ENCODE measurements around the gene E2F2.

E2F2 gene

DNA sequence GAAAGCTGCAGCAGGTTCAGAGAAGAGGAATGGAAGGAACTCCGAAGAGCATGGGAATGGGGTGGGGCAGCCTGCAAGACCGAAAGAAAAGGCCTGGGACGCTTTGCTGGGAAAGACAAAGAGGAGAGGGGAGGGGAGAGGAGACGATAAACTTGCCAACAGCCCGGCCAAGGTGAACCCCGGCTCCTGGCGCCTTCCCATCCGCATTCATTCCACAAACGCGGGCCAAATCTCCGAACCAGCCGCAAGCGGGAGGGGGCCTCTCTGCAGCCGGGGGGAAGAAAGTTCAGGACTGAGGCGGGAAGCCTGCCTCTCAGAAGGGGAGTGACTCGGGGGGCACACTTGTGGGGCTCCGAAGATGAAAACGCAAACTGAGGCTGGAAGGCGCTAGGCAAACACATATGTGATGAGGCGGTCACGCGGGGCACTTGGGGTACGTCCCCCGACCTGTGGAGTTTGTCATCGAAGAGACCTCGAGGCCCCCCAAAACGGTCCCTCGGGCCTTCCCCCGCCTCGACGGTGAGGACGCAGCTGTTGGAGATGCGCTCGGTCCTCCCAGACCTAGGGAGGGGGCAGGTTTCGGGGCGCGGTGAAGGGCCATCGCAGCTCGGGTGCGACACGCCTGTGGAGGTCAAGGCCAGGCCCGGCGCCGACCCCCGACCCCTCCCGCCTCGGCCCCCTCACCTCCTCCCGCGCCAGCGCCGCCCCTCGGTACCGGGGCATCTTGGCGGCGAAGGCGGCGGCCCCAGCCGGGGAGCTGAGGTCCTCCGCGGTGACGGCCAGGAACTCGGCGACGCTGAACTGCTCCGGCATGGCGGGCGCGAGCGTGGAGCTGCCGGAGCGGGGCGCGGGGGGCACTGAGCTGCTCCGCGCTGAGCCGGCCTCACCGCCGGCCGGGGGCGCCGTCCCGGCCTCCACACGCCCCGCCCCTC lies 47.4 kb downstream of the E2F2 start, which contains the start of gene ASAP3:
Gene ASAP3 (minus strand): TSS at position 859 of the 932 bp plus-strand sequence. CDS start 46 bp downstream, at position 813.
- no peak for DNase-seq
- ATAC-seq: peak; percentile 58

DNA sequence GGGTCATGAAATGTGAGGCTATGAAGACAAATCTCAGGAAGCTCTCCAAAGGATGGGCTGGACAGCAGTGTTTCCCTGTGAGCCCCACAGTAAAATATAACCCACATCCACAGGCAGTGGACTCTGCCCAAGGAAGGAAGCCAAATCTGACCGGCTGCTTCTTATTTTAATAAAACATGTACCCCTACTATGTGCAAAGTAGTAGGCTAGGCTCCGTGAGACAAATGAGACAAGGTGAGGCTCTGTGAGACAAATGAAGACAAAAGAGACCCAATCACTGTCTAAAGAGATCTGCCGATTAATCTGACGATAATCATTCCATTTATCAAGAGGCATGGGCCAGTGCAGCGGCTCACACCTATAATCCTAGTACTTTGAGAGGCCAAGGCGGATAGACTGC lies 49.1 kb downstream of the E2F2 start:
- ATAC-seq (no peak), DNase-seq (no peak)

DNA sequence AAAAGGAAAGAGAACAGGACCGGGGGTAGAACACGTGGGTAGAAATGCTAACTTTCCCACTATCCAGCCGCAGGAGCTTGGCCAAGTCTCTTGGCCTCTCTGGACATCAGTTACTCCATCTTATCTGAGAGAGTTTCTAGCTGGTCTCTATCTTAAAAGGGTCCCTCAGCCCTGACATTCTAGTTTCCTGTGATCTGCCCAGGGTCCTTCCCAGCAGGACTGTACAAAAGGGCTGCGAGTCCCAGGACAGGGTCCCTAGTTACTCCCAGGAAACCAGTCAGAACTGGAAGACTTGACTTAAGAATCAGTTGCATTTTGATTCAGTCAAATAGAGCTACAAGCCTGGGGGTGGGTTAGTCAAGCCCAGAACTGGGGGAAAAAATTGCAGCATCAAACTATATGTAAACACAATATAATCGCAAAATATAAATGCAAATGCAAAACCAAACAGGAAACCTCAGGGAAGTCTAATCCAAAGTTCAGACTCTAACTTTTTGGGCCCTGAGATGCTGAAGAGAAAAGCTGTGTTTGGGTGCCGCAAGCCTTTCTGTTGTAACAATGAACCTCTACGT lies 49.9 kb downstream of the E2F2 start:
- ATAC-seq: no peak
- DNase-seq: no peak

DNA sequence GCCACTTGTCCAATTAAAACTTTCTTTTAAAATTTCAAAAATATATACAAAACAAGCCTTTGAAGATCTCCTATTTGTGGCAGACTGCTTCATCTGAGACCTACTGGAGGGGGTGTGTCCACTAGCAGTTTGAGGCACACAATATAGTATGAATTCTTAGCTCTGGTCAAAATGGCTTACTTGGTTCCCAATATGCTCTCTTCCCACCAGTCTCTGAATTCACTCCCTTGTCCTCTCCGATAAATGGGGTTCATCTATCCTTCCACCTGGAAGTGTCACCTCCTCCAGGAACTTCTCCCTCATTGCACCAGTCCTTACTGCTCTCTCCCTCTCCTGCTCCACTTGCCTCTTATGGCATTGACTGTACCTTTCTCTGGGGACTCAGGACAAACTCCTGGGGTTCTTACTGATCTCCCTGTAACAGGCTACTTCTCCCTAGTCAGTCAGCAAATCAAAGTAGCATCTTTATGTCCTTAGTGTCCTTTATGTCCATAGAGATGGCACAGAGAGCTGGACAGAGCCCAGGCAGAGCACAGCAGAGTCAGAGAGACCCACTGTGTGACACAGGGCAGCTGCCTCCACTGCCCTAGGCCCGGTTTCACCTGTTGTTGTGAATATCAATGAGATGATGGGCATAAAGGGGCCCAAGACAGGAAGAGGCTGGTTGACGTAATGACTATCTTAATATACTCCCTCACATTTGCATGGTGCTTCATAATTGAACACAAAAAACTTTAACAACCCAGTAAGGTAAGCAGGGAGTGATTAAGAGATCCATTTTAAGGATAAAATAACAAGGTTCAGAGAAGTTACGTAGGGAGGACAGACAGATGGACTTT lies 50.6 kb downstream of the E2F2 start:
- DNase-seq (no peak), ATAC-seq (no peak)

DNA sequence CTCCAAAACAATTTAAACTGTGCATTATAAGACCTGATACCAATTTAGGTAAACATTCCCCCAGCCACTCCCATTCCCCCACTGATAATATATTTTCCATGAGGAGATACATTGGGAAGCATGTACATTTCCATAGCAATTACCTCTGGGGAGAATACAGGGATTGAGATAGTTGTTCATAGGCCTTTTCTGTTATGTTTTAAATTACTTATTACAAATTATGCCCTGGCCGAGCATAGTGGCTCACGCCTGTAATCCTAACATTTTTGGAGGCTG lies 51.4 kb downstream of the E2F2 start:
- ATAC-seq (no peak), DNase-seq (no peak)

DNA sequence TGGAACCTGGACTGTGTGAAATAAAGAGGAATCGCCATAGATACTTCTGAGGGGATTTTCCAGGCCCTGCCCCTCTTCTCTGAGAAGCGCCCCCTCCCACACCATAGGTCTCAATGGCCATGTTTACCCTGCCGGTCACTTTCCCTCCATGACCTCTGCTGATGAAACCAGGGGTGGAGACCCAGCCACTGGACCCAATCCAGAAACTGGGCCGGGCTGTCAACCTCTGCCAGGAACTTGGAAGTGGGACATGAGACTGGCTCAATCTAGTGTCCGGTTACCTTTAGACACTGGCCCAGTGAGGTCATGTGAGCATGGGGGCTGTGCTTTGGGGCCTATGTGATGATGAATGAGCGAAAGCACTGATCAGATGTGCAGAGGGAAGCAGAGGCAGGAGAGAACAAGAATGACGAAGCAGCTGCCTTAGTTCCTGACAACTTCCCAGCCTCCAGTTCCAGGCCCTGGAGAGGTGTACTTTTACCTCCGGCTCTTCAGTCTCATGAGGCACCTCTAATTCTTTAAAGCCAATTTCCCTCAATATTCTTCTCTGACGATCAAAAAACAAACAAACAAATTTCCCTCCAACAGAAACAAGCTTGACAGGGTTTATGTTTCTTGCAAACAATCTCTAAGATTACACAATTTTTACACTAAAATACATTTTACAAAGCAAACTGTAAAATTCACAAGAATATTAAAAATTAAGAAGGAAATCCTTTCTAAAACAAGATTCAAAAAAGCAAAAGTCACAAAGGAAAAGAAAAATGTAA lies 52.0 kb downstream of the E2F2 start:
- ATAC-seq (no peak), DNase-seq (no peak)

DNA sequence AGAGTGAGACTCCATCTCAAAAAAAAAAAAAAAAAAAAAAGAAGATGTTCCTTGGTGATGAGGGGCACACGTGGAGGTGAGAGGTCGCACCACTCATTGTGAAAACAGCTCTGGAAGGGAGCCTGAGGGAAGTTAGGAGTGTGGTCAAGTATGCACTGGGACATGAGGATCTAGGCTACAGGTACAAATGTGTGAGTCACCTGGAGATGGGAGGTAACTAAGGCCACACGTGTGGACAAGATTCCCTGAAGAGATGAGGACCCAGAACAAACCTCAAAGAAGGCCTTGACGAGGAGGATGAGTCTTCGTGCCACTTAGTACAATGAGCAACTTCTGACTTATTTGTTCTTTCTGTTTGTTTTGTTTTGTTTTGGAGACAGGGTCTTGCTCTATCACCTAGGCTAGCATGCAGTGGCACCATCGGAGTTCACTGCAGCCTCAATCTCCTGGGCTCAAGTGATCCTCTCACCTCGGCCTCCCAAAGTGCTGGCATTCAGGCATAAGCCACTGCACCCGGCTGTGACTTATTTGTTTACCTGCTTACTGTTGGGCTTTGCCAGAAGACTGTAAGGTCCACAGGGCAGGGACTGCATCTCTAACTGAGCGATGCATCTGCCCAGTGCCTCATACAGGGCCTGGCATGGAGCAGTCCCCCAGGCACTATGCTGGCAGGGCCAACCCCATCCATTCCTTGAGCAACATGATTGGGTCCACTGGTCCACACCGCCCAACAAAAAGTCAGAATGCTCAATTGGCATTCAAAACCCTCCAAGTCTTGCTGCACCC lies 53.5 kb downstream of the E2F2 start:
- ATAC-seq (no peak), DNase-seq (no peak)

DNA sequence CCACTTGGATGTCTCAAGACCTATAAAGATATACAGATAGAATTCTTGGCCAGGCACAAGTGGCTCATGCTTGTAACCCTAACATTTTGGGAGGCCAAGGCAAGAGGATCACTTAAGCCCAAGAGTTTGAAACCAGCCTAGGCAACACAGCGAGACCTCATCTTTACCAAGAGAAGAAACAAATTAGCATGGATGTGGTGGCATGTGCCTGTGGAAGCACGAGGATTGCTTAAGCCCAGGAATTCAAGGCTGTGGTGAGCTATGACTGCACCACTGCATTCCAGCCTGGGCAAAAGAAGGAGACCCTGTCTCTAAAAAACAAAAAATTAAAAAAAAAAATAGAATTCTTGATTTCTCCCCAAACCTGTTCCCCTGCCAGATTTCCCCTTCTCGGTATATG lies 55.4 kb downstream of the E2F2 start:
- ATAC-seq (no peak), DNase-seq (no peak)

DNA sequence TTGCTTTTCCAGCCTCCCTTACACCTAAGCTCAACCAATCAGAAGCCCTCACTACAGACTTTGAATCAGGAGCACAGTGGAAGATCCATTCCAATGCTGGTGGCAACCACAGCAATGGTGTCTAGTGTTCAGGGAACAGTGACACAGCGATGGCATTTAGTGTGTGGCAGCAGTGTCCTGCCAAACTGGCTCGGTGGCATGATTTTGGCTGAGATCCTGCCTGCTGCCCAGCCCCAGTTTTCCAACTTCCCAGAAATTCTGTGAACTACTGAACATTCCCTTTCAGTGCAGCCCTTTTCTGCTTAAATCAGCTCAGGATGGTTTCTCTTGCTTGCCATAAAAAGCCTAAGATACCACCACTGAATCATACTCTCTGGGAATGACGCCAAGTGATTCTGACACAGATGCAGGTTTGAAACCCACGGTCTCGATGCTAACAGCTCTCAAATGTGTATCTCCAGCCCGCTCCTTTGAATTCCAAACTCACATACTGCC lies 55.9 kb downstream of the E2F2 start:
- ATAC-seq (no peak), DNase-seq (no peak)

DNA sequence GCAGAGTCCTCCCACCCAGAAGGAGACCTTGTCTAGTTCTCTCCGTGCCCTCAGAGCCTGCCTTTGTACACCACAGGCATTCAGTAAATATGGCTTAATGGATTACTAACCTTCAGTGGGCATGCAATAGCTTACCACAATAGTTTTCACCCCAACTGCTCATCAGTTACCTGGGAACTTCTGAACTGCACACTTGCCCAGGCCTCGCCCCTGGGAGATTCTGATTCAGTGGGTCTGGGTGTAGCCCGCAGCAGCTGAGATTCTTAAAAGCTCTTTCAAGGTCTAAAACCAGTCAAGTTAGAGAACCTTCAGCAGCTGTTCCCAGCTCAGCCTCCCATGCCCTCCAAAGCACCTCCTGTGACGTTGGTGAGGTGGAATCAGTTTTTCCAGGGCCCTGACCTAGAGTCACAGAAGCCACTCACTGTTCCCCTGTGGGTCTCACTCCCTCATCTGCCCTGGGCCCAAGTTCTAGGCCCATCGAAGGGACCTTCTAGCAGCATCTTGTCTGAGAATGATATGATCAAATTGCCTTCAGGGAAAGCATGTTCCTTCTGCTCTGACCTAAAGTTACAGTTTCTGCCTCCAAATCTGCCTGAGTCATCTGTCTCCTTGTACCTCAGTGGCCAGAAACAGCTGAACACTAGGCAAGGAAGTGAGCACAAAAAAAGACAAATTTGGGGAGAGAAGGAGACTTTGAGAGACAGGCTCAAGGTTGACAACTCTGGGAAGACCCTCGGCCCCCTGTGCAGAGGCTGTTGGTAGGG lies 57.8 kb downstream of the E2F2 start:
- peak; percentile 36 for ATAC-seq
- DNase-seq: no peak

DNA sequence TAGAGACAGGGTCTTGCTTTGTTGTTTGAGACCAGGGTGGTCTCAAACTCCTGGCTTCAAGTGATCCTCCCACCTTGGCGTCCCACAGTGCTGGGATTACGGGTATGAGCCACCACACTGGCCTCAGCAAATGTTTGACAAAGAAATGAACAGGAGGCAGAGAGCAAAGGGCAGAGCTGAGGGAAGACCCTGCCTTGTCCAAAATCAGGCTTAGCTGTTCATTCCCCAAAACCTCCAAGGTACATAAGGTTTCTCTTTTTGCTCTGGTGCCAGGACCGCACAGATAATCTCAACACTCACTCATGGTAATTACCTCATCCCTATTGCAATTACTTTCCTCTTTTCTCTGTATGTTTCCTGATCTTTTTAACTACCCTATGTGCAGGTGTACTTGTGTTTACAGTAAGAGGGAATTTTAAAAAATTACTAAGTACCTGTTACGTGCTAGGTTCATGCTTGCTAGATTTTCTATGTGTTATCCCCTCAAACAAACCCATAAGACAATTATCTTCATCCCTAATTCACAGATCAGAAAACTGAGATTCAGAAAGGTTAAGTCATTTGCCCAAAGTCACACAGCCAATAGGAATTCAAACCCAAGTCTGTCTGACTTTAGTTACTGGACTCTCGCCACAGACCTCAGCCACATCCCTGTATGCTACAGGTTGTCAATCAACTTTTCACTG lies 58.5 kb downstream of the E2F2 start:
- DNase-seq: no peak
- no peak for ATAC-seq

DNA sequence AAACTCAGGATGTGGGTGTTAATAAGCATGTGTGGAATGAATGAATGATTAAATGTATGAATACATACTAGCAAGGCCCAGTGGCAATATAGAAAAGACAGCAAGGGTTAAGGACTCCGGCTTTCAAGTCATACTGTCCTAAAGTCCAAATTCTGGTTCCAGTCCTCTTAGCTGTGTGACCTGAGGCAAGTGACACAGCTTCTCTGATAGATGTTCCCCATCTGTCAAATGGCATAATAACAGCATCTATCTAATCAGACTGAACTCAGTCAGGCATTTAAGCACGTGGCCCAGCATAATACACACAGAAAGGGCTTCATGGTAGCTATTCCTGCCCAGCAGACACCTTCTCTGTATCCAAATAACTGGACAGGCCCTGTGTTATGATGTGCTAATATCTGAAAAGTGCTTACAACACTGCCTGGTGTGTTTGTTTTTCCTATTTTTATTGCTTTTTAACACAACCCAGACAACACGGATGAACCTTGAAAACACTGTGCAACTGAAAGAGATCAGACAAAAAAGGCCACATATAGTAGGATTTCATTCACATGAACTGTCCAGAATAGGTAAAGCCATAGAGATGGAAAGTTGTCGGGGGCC lies 59.5 kb downstream of the E2F2 start:
- ATAC-seq (no peak), DNase-seq (no peak)

DNA sequence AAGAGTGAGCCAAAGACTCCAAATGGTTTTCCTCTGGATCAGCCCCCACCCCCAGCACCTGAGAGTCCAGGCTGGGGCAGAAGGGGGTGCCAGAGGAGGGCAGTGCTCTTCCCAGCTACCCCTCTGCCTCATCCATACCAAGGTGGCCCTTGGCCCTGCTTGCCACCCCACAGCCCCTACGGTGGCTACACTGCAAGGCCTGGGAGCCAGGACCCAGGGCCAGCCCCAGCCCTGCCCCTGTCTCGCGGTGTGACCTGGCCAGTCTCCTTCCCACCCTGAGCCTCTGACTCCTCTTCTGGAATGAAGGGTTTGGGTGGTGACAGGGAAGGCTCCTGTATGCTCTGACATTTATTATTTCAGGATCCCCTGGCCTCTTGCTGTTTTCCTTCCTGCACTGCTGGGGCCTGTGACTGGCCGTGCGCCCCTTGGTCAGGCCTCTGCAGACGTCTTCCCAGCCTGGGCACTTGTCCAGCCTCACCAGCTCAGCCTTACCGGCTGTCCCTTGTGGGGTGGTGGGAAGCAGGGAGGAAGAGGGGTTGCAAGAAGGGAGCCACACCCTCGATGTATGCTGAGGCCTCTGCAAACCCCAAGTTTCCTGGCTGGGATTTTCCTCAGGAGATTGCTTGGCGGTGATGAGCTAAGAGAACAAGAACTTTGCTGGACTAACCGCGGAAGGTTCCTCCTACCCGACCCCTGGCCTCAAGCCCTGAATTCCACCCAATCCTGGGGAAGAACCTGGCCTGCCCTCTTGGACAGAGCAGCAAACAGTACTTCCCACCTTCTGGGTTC lies 60.6 kb downstream of the E2F2 start:
- no peak for ATAC-seq
- DNase-seq: no peak

DNA sequence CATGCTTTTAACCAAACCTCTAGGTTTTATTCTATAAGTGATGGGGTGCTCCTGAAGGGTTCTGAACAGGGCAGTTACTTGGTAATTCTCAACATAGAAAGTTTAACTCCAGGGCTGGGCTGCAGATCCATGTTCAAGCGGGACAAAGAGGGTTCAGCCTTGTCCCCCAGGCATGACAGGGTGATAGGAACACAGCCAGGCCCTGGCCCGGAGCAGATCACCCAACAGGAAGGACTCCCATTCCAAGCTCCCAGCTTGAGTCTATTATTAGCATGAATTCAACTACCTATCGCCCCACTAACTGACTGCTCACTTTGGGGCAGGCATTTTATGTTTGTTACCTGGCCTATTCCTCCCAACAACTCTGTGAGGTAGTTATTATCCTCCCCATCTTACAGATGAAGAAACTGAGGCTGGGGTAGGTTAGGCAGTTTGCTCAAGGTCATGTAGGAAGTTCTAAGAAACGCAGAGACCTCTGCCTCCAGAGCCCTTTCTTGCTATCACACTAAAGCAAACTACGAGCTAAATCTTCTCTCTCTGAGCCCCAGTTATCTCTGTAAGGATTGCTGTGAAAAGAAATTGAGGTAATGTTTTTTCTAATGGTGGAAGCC lies 61.6 kb downstream of the E2F2 start:
- no peak for DNase-seq

DNA sequence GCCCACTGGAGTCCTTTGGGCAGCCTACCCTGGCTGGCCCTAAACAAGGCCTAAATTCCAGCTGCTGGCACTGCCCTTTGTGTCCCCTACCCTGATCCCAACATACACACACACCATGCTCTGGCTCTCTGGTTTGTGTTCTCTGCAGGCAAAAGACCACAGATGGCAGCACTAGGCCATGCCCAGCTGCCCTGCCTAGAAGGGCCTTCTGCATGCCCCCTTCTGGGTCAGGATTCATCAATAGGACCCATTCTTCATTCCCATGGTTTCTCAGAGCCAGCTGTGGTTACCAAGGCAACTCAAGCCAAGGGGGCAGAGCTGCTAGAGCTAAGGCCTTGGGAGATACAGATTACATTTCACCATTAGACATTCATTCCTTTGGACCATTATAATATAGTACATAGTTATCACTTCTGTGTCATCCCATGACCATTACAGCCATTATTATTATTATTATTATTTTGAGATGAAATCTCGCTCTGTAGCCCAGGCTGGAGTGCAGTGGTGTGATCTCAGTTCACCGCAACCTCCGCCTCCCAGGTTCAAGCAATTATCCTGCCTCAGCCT lies 64.5 kb downstream of the E2F2 start:
- DNase-seq: no peak
- no peak for ATAC-seq

More for the DNA sequence above, 61.6 kb downstream of the E2F2 start:
- ATAC-seq: no peak

DNA sequence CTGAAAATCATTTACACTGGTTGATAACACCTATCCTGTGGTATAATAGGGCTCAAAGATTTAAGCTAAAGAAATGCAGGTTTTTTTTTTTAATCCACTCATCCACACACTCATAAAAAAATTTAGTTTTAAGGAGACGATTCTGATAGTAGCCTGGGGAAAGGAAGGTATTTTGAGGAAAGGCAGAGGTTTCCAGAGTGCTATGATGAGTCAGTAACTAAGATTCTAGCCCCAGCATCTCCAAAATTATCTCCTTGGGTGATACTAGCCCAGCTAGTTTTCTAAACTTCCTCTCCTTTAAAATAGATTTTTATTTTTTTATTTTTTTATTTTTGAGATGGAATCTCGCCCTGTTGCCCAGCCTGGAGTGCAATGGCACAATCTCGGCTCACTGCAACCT lies 67.7 kb downstream of the E2F2 start:
- ATAC-seq (no peak), DNase-seq (no peak)

DNA sequence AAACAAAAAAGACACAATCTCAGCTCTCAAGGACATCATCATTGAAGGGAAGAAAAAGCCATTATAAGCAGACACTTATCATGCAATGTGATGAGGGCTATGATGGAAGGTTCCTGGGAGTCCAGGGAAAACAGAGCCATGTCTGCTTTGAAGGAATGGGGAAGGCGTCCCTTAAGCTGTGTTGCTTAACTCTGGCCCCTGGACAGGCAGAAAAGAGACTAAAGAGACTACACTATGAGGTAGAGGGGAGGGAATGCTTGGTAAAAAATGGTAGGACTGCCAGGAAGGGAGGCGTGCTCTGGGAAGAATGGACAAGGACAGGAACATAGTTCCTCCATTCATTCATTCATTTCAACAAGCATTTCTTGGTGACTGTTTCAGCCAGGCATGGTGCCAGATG lies 68.3 kb downstream of the E2F2 start:
- no peak for ATAC-seq
- DNase-seq: no peak

DNA sequence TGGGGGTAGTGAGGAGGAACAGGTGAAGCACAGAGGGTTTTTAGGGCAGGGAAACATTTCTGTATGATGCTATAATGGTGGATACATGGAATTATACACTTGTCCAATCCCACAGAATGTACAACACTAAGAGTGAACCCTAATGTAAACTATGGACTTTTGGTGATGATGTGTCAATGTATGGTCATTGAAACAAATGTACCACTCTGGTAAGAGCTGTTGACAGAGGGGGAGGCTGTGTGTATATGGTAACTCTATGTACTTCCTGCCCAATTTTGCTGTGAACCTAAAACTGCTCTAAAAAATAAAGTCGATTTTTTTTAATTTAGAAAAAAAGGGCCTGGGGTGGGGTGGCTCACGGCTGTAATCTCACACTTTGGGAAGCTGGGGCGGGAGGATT lies 70.0 kb downstream of the E2F2 start:
- DNase-seq: no peak
- ATAC-seq: no peak

Data from stimulated activated naive CD8-positive, alpha-beta T cell treated with anti-CD3 and anti-CD28 coated beads, Interleukin-15, Interleukin-2, amounts not matched to agents 100 U/mL and 50 U/mL, for 24 hours (primary cell).